GM10266 (cell line): Measurements from ENCODE around the gene DTX1.
A peak's percentile ranks its signal among the peaks of the same experiment; 100 is the strongest.

ENCODE experiments used
- DNase-seq: peaks from one replicate; pipeline ENCODE4 v3.0.0; 2012; ENCODE audit errors: extremely low spot score
- TF ChIP-seq, protein P1 (sequence below): IDR thresholded peaks from 2 replicates; pipeline ENCODE4 v1.5.1; 2012; ENCODE audit warnings: mild to moderate bottlenecking, low read depth; ENCODE audit not compliant: control insufficient read depth, insufficient read depth; ENCODE audit errors: missing control alignments

The DTX1 gene

GRCh38 chr12:113094738-113095137 lies 38.2 kb downstream of the DTX1 start:
- DNase-seq = no peak

GRCh38 chr12:113095405-113095804 lies 38.9 kb downstream of the DTX1 start:
- no peak for DNase-seq
- TF ChIP-seq, protein P1, sequence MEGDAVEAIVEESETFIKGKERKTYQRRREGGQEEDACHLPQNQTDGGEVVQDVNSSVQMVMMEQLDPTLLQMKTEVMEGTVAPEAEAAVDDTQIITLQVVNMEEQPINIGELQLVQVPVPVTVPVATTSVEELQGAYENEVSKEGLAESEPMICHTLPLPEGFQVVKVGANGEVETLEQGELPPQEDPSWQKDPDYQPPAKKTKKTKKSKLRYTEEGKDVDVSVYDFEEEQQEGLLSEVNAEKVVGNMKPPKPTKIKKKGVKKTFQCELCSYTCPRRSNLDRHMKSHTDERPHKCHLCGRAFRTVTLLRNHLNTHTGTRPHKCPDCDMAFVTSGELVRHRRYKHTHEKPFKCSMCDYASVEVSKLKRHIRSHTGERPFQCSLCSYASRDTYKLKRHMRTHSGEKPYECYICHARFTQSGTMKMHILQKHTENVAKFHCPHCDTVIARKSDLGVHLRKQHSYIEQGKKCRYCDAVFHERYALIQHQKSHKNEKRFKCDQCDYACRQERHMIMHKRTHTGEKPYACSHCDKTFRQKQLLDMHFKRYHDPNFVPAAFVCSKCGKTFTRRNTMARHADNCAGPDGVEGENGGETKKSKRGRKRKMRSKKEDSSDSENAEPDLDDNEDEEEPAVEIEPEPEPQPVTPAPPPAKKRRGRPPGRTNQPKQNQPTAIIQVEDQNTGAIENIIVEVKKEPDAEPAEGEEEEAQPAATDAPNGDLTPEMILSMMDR = no peak

More at GRCh38 chr12:113094738-113095137, 38.2 kb downstream of the DTX1 start:
- TF ChIP-seq, protein P1 = no peak

DNA sequence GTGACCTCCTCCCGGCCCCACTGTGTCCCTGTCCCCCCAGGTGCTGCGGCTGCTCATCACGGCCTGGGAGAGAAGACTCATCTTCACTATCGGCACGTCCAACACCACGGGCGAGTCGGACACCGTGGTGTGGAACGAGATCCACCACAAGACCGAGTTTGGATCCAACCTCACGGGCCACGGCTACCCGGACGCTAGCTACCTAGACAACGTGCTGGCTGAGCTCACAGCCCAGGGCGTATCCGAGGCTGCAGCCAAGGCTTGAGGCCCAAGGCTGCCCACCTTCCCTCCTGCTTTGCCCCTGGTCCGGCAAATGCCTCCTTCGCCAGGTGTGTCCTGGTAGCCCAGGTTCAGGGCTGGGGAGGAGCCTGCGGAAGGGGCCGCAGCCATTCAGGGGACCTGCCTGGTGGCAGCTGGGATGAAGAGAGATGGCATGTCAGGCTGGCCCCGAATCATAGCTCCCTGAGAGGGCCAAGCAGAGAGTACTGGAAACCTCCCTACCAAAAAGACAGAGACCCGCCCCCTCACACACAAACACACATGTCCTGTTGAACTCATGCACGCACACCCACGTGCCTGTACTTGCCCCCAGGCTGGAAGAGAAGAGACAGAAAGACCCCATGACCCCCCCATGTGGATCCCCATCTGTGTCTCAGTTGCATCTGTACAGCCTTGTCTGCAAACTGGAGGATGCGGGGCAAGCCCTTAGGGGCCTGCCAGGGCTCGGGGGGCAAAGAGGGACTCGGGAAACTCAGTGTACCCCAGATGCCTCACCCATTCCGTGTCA lies 40.3 kb downstream of the DTX1 start:
- TF ChIP-seq, protein P1 = no peak
- no peak for DNase-seq

DNA sequence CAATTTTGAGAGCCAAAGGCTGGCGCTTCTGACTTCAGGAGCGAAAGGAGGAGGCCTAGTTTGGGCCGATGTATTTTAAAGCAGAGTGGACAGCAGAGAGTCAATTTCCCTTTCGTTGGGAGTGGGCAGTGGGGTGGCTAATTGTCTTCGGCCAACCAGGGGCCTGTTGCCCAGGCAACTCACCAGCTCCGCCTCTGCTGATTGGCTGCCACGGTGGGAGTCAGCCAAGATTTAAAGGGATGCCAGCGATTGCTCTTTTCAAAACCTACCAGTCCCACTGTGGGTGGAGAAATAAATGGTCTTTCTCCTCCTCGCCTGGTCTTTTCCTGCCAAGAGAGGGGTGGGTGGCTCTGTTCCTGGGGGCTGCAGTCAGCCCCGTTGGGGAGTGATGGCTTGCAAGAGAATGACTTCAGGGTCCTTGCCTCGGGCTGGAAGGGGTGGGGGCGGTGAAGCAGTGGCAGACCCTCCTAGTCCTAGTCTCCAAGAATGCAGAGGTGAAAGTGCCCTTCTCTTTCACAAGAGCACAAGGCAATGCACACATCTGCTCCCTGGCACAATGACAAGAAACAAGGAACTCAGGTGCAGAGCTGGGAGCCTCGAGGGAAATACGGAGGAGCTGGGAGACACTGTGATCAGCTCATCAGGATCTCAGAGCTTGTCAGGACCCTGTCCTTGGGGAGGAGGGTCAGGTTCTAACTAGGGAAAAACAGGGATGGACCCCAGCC lies 41.3 kb downstream of the DTX1 start:
- TF ChIP-seq, protein P1 = no peak
- DNase-seq = no peak

DNA sequence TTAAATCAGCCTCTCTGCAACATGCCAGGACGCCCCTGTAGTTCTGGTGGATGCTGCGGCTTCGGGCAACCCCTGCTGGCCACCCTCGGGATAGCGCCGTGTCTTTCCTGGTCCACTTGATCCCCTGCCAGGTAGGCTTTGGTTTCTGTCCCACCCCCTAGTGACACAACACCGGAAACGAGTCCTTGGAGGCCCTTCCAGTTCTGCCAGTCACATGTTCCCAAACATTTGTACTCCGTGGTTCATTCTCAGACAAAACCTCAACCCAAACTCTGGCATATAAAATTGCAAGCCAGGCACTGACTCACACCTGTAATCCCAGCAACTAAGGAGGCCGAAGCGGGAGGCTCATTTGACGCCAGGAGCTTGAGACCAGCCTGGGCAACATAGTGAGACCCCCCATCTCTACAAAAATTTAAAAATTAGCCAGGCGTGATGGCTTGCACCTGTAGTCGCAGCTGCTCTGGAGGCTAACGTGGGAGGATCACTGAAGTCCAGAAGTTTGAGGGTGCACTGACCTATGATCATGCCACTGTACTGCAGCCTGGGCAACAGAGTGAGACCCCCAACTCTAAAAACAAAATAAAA lies 42.0 kb downstream of the DTX1 start:
- peak; percentile 86 for DNase-seq
- TF ChIP-seq, protein P1 = peak; percentile 95

DNA sequence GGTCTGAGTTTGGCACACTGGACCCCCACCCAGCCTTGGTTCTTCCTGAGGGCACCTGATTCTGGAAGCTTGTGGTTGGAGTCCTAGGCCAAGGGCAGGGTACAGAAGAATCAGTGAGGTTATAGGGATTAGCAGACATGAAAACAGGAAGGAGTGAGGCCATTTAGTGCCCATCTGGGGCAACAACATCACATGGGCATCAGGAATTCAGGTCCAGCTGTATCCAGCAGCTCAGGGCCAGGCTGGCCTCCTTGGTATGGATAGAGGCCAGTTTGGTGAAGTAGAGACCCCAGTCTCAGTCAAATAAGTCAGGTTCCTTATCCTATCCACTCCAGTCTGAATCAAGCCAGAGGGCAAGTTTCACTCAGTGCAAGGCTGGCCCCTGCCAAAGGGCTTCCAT lies 42.8 kb downstream of the DTX1 start:
- no peak for DNase-seq
- TF ChIP-seq, protein P1 = no peak
